Thyroid gland (tissue), 4 donors: ENCODE data around the gene SPINK1.

Experiments used
- POLR2A ChIP-seq, 2 donors: fragments of 450-650 bp; IDR thresholded peaks; one replicate each; pipeline ENCODE4 v1.6.1; 2017; ENCODE audit warnings: antibody characterized with exemption in 2 of 2, mild to moderate bottlenecking in 2 of 2, moderate library complexity in 1 of 2
- TF ChIP-seq, protein P1 (sequence below), 6 experiments: fragments of 200-600 bp in 3 of 6; fragments of 450-650 bp in 3 of 6; sonication (generic) in 3 of 6; IDR thresholded peaks; one replicate each; pipeline ENCODE4 v1.5.1; 2016 to 2019; ENCODE audit warnings: antibody characterized with exemption in 6 of 6, mild to moderate bottlenecking in 2 of 6, inconsistent platforms in 1 of 6, moderate library complexity in 1 of 6

DNA sequence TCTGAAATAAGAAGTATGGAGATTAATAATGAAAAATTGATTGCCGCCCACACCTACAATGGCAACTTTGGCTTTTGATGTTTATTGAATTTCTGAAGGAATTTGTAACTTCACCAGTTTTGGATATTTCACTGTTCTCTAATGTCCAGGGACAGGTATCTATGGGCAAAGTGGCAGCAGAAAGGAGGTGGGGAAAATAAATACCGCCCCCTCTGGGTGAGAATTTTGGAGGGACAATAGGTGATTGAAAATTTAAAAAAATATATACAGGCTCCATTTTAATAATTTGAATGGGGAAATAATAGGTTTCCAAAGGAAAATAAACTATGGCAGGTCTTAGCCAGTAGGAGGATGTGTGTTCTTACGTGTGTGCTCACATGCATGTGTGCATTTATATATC is 48.3 kb upstream of the SPINK1 start:
- TF ChIP-seq, protein P1, sequence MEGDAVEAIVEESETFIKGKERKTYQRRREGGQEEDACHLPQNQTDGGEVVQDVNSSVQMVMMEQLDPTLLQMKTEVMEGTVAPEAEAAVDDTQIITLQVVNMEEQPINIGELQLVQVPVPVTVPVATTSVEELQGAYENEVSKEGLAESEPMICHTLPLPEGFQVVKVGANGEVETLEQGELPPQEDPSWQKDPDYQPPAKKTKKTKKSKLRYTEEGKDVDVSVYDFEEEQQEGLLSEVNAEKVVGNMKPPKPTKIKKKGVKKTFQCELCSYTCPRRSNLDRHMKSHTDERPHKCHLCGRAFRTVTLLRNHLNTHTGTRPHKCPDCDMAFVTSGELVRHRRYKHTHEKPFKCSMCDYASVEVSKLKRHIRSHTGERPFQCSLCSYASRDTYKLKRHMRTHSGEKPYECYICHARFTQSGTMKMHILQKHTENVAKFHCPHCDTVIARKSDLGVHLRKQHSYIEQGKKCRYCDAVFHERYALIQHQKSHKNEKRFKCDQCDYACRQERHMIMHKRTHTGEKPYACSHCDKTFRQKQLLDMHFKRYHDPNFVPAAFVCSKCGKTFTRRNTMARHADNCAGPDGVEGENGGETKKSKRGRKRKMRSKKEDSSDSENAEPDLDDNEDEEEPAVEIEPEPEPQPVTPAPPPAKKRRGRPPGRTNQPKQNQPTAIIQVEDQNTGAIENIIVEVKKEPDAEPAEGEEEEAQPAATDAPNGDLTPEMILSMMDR (IDR thresholded peaks at IDR 0.05), result no peak
- TF ChIP-seq POLR2A (IDR thresholded peaks at IDR 0.05), result no peak
